Stomach (tissue), 4 donors: ENCODE data around the gene BTBD9.

Experiments
- CTCF ChIP-seq, 7 experiments: fragments of 450-650 bp in 4 of 7; fragments of 200-600 bp in 3 of 7; sonication (generic) in 3 of 7; IDR thresholded peaks; one replicate each; pipeline ENCODE4 v1.5.1; 2016 to 2019; ENCODE audit warnings: antibody characterized with exemption in 7 of 7, control low read depth in 2 of 7, mild to moderate bottlenecking in 1 of 7
- POLR2A ChIP-seq, 4 donors: fragments of 450-650 bp; IDR thresholded peaks; one replicate each; pipeline ENCODE4 v1.6.1; 2016; ENCODE audit warnings: antibody characterized with exemption in 4 of 4, control low read depth in 2 of 4, mild to moderate bottlenecking in 1 of 4, moderate library complexity in 1 of 4
- POLR2AphosphoS5 ChIP-seq, 3 donors: sonication (generic); formaldehyde crosslinking; IDR thresholded peaks; one replicate each; pipeline ENCODE4 v1.6.1; 2016; ENCODE audit warnings: antibody characterized with exemption in 3 of 3

GRCh38 chr6:38480036-38480435 is 159.7 kb downstream of the BTBD9 start:
- TF ChIP-seq CTCF (IDR thresholded peaks at IDR 0.05) (no peak), POLR2AphosphoS5 (IDR thresholded peaks at IDR 0.05) (no peak), POLR2A (IDR thresholded peaks at IDR 0.05) (no peak)
